ENCODE results near the gene LRRC4C. TPM values are rescaled to one million over a fixed set of nuclear protein-coding genes. Genes with fewer than 3 reads are reported as not detected.

LRRC4C gene
- total RNA-seq, 4 donors from 2014 or later = 1.5 to 2.8 (median 1.7) TPM

DNA sequence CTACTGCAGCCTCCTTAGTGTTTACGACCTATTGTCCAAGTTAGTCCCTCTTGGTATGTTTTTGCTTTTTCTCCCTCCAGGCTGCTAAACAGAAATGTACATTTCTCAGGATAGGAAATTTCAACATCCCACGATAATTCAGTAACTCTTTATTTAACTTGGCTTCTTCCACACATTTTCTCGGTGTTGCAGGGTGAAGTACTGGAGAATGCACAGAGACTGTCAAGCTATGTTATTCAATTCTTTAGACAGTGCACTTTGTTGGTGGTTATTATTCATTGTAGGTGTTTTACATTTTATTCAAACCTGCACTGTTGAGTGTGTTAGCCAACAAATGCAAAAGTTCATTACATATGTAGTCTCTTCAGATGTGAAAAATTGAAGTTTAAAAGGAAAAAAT, 839.8 kb downstream of the LRRC4C start:
- 48 to 72% methylated on average over 3 of the region's 3 CpGs for WGBS, 2 donors (ENCODE audit: low coverage in 1 of 2)
- no peak overlapping the region for H3K27ac ChIP-seq
- no peak overlapping the region for H3K4me3 ChIP-seq
- TF ChIP-seq, protein P1, sequence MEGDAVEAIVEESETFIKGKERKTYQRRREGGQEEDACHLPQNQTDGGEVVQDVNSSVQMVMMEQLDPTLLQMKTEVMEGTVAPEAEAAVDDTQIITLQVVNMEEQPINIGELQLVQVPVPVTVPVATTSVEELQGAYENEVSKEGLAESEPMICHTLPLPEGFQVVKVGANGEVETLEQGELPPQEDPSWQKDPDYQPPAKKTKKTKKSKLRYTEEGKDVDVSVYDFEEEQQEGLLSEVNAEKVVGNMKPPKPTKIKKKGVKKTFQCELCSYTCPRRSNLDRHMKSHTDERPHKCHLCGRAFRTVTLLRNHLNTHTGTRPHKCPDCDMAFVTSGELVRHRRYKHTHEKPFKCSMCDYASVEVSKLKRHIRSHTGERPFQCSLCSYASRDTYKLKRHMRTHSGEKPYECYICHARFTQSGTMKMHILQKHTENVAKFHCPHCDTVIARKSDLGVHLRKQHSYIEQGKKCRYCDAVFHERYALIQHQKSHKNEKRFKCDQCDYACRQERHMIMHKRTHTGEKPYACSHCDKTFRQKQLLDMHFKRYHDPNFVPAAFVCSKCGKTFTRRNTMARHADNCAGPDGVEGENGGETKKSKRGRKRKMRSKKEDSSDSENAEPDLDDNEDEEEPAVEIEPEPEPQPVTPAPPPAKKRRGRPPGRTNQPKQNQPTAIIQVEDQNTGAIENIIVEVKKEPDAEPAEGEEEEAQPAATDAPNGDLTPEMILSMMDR (IDR thresholded peaks at IDR 0.05) = no peak
- TF ChIP-seq EP300 (IDR thresholded peaks at IDR 0.05) (no peak), POLR2AphosphoS5 (IDR thresholded peaks at IDR 0.05) (no peak), POLR2A (IDR thresholded peaks at IDR 0.05) (no peak)
- no peaks in the 10 kb centered on the region for H3K9me3 ChIP-seq
- H3K36me3 ChIP-seq = no peaks in the 10 kb centered on the region
- H3K4me1 ChIP-seq = no peaks in the 10 kb centered on the region
- no peak for ATAC-seq
- no peaks in the 10 kb centered on the region for H3K27me3 ChIP-seq

DNA sequence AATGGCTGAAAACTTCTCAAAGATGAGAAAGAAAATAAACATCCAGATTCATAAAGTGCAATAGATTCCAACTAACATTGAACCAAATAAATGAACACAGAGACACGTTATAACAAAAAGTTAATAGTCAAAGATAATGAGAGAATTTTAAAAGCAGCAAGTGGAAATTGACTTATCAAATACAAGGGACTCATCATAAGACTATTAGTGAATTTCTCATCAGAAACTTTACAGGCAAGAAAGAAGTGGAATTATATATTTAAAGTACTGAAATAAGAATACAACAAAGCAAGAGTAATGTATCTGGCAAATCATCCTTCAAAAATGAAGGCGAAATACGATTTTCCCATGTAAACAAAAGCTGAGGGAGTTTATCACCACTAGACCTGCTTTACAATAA, 852.7 kb downstream of the LRRC4C start:
- WGBS, 2 donors (ENCODE audit: low coverage in 1 of 2) = 71 to 94% methylated on average over 2 to 3 of the region's 3 CpGs
- H3K9me3 ChIP-seq = peaks cover 0 to 31% (median 0%) of the 10 kb centered on the region in 3 donors
- TF ChIP-seq, protein P1 (IDR thresholded peaks at IDR 0.05) = no peak
- TF ChIP-seq POLR2A (IDR thresholded peaks at IDR 0.05) = no peak
- TF ChIP-seq EP300 (IDR thresholded peaks at IDR 0.05) = no peak
- no peak for TF ChIP-seq POLR2AphosphoS5 (IDR thresholded peaks at IDR 0.05)
- H3K36me3 ChIP-seq = no peaks in the 10 kb centered on the region
- ATAC-seq = no peak
- H3K27ac ChIP-seq = no peak overlapping the region
- no peaks in the 10 kb centered on the region for H3K4me1 ChIP-seq
- no peaks in the 10 kb centered on the region for H3K27me3 ChIP-seq
- no peak overlapping the region for H3K4me3 ChIP-seq

DNA sequence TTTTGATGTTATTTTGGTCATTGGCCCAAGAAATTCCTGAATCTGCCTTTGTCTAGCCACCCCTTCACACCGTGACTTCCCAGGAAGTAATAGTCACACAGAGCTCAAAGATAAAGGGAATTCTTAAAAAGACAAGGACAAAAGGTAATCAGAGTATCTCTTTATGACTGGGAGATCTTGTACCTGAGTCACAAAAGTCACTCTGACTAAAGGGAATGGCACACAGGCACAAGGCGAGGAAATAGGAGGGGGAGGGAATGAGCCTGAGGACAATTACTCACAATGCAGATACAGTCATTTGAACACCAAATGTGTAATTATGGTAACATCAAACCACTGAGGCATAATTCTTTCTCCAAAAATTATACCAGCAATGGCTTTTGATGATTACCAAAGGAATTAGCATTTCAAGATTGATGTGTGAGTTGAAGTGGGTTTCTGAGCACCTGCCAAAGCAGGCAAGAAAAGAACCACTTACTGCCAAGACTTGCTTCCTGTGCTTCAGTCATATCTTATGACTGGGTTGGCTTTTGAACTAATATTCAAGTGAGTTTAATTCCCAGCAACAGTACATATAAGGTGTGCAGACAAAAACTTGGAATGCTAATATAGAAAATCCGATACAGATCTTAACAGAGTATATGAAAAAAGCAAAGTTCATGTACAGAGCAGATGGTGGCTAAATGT, 856.4 kb downstream of the LRRC4C start:
- 55 to 71% methylated on average over 3 of the region's 3 CpGs for WGBS, 2 donors (ENCODE audit: low coverage in 1 of 2)
- TF ChIP-seq, protein P1 (IDR thresholded peaks at IDR 0.05) = no peak
- TF ChIP-seq EP300 (IDR thresholded peaks at IDR 0.05) (no peak), POLR2A (IDR thresholded peaks at IDR 0.05) (no peak), POLR2AphosphoS5 (IDR thresholded peaks at IDR 0.05) (no peak)
- Histone ChIP-seq H3K4me1 (no peaks in the 10 kb centered on the region), H3K9me3 (peaks cover 0 to 31% (median 0%) of the 10 kb centered on the region in 3 donors), H3K4me3 (no peak overlapping the region), H3K36me3 (no peaks in the 10 kb centered on the region), H3K27ac (no peak overlapping the region), H3K27me3 (no peaks in the 10 kb centered on the region)
- no peak for ATAC-seq

DNA sequence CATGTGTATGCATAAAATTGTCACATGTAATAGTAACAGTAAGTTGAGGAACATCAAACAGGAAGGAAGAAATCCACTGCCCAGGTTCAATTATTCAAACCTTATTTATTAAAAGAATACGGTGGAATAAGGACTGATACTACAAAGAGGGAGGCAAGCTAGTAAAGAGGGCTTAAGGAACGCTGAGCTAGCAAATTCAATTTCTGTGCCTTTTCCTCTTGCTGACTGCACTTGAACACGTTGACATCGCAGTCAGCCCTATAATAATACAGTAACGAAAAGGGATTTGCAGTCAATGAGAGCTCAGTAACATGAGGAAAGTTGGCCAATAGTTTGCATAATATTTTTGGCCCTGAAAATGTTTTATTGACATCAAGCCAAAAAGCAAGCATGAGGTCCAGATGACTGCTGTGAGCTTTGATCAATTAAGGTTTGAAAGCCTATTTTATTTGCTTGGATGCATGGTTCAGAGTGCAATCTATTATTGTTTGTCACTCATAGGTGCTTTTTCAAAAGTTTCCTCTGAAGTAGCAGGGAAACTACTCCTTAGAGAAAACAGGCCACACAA, 861.8 kb downstream of the LRRC4C start:
- TF ChIP-seq POLR2AphosphoS5 (IDR thresholded peaks at IDR 0.05) = no peak
- Histone ChIP-seq H3K9me3 (no peaks in the 10 kb centered on the region), H3K4me3 (no peak overlapping the region), H3K36me3 (no peaks in the 10 kb centered on the region), H3K4me1 (no peaks in the 10 kb centered on the region), H3K27ac (no peak overlapping the region), H3K27me3 (no peaks in the 10 kb centered on the region)
- WGBS, 2 donors (ENCODE audit: low coverage in 1 of 2) = 53 to 70% methylated on average over 5 of the region's 5 CpGs
- no peak for ATAC-seq

DNA sequence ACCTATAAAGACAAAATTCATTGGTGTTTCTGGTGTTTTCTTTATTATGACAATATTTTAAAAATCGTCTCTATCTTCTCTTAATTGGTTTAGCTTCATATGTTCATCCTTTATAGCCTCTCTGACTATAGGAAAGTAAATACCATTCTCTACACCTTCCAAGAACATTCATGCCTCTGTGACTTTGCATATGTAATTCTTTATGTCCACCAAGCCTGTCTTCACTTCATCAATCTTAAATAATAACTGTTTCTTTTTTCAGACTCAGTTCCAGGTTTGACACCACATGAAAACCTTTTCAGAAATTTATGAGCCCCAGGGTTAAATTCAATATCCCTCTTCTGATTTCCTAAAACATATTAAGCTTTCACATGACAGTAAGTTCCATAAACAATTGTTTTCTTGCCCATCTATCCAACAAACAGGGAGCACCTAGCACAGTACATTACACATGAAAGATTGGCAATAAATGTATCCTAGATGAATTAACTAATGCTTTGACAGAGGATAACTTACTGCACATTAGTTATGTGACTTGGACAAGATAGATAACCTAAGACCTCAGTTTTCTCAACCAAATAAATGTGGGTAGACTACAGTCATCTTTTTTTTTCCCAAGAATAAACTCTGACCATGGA, 886.1 kb downstream of the LRRC4C start:
- no peak overlapping the region for H3K4me3 ChIP-seq
- no peaks in the 10 kb centered on the region for H3K36me3 ChIP-seq
- H3K27me3 ChIP-seq = no peaks in the 10 kb centered on the region
- no peaks in the 10 kb centered on the region for H3K9me3 ChIP-seq
- ATAC-seq = no peak
- no peak overlapping the region for H3K27ac ChIP-seq
- H3K4me1 ChIP-seq = no peaks in the 10 kb centered on the region
- no peak for TF ChIP-seq POLR2A (IDR thresholded peaks at IDR 0.05)
- TF ChIP-seq EP300 (IDR thresholded peaks at IDR 0.05) = no peak
- no peak for TF ChIP-seq POLR2AphosphoS5 (IDR thresholded peaks at IDR 0.05)
- TF ChIP-seq, protein P1 (IDR thresholded peaks at IDR 0.05) = no peak
- 25 to 44% methylated on average over 1 of the region's 1 CpG for WGBS, 2 donors (ENCODE audit: low coverage in 1 of 2)

Data from gastroesophageal sphincter (tissue), 4 donors.